Activated CD8-positive, alpha-beta T cell treated with anti-CD3 and anti-CD28 coated beads for 36 hours (primary cell): ENCODE measurements around the gene KLRK1. TPM values are rescaled to one million over a fixed set of nuclear protein-coding genes. Genes with fewer than 3 reads are reported as not detected.
"Not testable (repeated sequence)": the region's sequence is repeated elsewhere in the genome, so short reads cannot be mapped to it uniquely, and the experiment has no call there.

ENCODE experiments used
- ATAC-seq: fragments of 200-7000 bp; cut with Tn5 transposase; one replicate; pipeline ENCODE4 v1.10.0; 2021; ENCODE audit warnings: mild to moderate bottlenecking, moderate library complexity
- CTCF ChIA-PET: fragments of 350-600 bp; sonication (Branson Sonifier 250); formaldehyde crosslinking; loops from one replicate; lab custom pipeline; 2021; ENCODE audit warnings: antibody characterized with exemption; lab: Charles Lee
- POLR2A ChIA-PET: fragments of 350-600 bp; sonication (Branson Sonifier 250); formaldehyde crosslinking; loops from one replicate; lab custom pipeline; 2021; ENCODE audit warnings: antibody characterized with exemption; lab: Charles Lee
- DNase-seq: peaks from one replicate; pipeline ENCODE4 v3.0.0-alpha.2; 2020
- H3K27ac Mint-ChIP-seq: one replicate; pipeline ENCODE4 v1.8.0; 2021; ENCODE audit warnings: mild to moderate bottlenecking, mixed read lengths
- H3K27me3 Mint-ChIP-seq: one replicate; pipeline ENCODE4 v1.8.0; 2021; ENCODE audit warnings: mixed read lengths
- H3K36me3 Mint-ChIP-seq: one replicate; pipeline ENCODE4 v1.8.0; 2021; ENCODE audit warnings: low read depth, mixed read lengths
- H3K4me1 Mint-ChIP-seq: one replicate; pipeline ENCODE4 v1.8.0; 2021; ENCODE audit warnings: low read depth, mixed read lengths
- H3K4me3 Mint-ChIP-seq: one replicate; pipeline ENCODE4 v1.8.0; 2021; ENCODE audit warnings: mild to moderate bottlenecking, moderate library complexity, mixed read lengths
- H3K9me3 Mint-ChIP-seq: one replicate; pipeline ENCODE4 v1.8.0; 2021; ENCODE audit warnings: mixed read lengths
- intact Hi-C: fragments of 100-400 bp; cut with micrococcal nuclease; formaldehyde crosslinking; loops from one replicate; pipeline ENCODE4 v1.10.0; 2022
- total RNA-seq, 2 experiments: library from RNA; stranded (reverse); gene quantifications; one replicate each; pipeline ENCODE4 v1.2.3, GENCODE V29; 2021
- TF ChIP-seq, protein P1 (sequence below): fragments of 200-600 bp; IDR thresholded peaks from one replicate; pipeline ENCODE4 v1.8.0; 2022; ENCODE audit warnings: antibody characterized with exemption, mild to moderate bottlenecking

Gene KLRK1
- total RNA-seq, 2 experiments from 2014 or later, result 111 to 112 TPM

DNA sequence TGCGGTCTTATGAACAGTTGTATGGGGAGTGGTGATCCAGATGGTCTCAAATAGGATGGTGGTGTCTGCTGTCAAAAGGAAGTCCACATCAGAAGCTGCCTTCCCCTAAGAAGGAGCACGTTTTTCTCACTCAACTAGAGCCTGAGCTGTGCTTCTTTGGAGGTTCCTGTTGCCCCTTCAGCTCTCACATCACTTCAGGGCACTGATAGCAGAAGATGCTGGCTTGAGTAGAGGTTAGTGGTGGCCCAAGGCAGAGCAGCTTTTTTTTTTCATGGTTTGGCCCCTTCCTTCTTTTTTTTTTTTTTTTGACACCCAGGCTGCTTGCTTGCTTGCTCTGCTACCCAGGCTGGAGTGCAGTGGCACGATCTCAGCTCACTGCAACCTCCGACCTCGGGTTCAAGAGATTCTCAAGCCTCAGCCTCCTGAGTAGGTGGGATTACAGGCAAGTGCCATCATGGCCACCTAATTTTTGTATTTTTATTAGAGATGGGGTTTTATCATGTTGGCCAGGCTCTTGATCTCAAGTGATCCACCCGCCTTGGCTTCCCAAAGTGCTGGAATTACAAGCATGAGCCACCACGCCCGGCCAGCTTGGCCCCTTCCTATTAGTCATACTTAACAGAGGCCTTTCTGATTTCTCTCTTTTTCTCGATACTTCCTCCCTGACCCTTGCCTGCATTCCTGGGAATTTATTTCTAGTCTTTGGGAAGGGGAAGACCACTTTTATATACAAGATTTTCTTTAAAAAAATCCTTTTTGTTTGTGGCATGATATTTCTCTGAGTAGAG lies 50.6 kb downstream of the KLRK1 start:
- TF ChIP-seq, protein P1, sequence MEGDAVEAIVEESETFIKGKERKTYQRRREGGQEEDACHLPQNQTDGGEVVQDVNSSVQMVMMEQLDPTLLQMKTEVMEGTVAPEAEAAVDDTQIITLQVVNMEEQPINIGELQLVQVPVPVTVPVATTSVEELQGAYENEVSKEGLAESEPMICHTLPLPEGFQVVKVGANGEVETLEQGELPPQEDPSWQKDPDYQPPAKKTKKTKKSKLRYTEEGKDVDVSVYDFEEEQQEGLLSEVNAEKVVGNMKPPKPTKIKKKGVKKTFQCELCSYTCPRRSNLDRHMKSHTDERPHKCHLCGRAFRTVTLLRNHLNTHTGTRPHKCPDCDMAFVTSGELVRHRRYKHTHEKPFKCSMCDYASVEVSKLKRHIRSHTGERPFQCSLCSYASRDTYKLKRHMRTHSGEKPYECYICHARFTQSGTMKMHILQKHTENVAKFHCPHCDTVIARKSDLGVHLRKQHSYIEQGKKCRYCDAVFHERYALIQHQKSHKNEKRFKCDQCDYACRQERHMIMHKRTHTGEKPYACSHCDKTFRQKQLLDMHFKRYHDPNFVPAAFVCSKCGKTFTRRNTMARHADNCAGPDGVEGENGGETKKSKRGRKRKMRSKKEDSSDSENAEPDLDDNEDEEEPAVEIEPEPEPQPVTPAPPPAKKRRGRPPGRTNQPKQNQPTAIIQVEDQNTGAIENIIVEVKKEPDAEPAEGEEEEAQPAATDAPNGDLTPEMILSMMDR, result no peak
- ChIA-PET CTCF (interaction anchor here (1.1 kb wide), 1 partner anchor 224 kb away, joined by 3 read pairs; no protein-coding TSS in a partner anchor), POLR2A (no interaction called here)
- Mint-ChIP-seq H3K27ac (no peak overlapping the region), H3K36me3 (peaks cover 5% of the 10 kb centered on the region), H3K4me3 (no peak overlapping the region), H3K27me3 (no peaks in the 10 kb centered on the region), H3K9me3 (peaks cover 17% of the 10 kb centered on the region), H3K4me1 (peaks cover 6% of the 10 kb centered on the region)
- DNase-seq, result no peak
- intact Hi-C loops, result no loop called here
- no peak for ATAC-seq

DNA sequence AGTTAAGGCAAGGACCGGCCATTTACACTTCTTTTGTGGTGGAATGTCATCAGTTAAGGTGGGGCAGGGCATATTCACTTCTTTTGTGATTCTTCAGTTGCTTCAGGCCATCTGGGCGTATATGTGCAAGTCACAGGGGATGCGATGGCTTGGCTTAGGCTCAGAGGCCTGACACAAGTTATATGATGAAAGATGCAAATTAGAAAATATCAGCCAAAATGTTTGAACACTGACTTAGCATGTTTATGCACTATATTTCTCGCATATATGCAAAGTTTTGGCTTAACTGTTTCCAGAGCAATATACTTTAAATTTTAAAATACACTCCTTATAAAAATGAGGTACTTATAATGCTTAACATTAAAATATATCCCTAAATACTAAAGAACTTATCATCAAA lies 51.4 kb downstream of the KLRK1 start:
- DNase-seq, intact Hi-C loops, H3K27me3 Mint-ChIP-seq, H3K4me1 Mint-ChIP-seq, POLR2A ChIA-PET, ATAC-seq, CTCF ChIA-PET, H3K36me3 Mint-ChIP-seq, H3K27ac Mint-ChIP-seq, H3K4me3 Mint-ChIP-seq: not testable (repeated sequence)
- H3K9me3 Mint-ChIP-seq, result peaks cover 16% of the 10 kb centered on the region

DNA sequence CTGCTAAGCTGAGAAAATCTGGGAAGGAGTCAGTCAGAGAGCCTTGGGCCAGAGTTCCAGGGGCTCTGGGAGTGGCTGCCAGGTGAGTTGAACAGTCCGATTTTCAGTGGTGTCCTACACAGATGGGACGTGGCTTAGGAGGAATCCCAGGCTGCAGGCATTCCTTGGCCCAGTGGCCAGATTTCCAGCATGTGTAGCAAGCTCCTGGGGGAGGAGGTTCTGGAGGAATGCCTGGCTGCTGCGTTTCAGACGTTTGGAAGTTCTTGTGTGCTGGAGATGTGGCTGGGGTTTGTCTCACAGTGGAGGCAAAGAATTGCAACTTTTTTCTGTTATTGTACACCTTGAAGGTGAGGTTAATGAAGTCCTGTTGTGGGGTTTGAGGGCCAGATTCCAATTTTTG lies 53.6 kb downstream of the KLRK1 start:
- DNase-seq, H3K4me1 Mint-ChIP-seq, H3K9me3 Mint-ChIP-seq, H3K36me3 Mint-ChIP-seq, POLR2A ChIA-PET, H3K27ac Mint-ChIP-seq, CTCF ChIA-PET, ATAC-seq, H3K4me3 Mint-ChIP-seq, intact Hi-C loops, H3K27me3 Mint-ChIP-seq: not testable (repeated sequence)

- ChIA-PET POLR2A (interaction anchor here (0.8 kb wide), 1 partner anchor 81 kb away, joined by 3 read pairs; no protein-coding TSS in a partner anchor), CTCF (interaction anchor here (1.4 to 1.9 kb wide), 2 partner anchors 32 to 96 kb away, joined by 3 to 16 read pairs; no protein-coding TSS in a partner anchor)
- TF ChIP-seq, protein P1, result peak; percentile 79
- DNase-seq, result no peak
- ATAC-seq, result peak; percentile 82
- intact Hi-C loops, result loop anchor here (2.0 to 5.0 kb wide), 2 partner anchors 36 to 231 kb away; no protein-coding TSS in a partner anchor
- Mint-ChIP-seq H3K4me1 (peaks cover 18% of the 10 kb centered on the region), H3K4me3 (no peak overlapping the region), H3K36me3 (peaks cover 18% of the 10 kb centered on the region), H3K9me3 (peaks cover 21% of the 10 kb centered on the region), H3K27me3 (no peaks in the 10 kb centered on the region), H3K27ac (no peak overlapping the region)
Observed at GRCh38 chr12:10331642-10332239, 58.1 kb downstream of the KLRK1 start.

DNA sequence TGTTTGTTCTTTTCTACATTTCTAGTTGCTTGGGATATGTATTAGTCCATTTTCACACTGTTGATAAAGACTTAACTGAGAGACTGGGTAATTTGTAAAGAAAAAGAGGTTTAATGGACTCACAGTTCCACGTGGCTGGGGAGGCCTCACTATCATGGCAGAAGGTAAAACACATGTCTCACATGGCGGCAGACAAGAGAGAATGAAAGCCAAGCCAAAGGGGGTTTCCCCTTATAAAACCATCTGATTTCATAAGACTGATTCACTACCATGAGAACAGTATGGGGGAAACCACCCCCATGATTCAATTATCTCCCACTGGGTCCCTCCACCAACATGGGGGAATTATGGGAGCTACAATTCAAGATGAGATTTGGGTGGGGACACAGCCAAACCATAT lies 61.1 kb downstream of the KLRK1 start:
- H3K4me3 Mint-ChIP-seq, H3K27me3 Mint-ChIP-seq, POLR2A ChIA-PET: not testable (repeated sequence)
- peak overlapping the region; percentile 76 for H3K27ac Mint-ChIP-seq
- ATAC-seq, result peak; percentile 58
- intact Hi-C loops, result loop anchor here (10.0 kb wide), 1 partner anchor 176 kb away; the partner anchor contains the start of gene EIF2S3B
- peaks cover 24% of the 10 kb centered on the region for H3K36me3 Mint-ChIP-seq
- H3K9me3 Mint-ChIP-seq, result peaks cover 25% of the 10 kb centered on the region
- peak; percentile 45 for DNase-seq
- H3K4me1 Mint-ChIP-seq, result peaks cover 20% of the 10 kb centered on the region
- CTCF ChIA-PET, result interaction anchor here (0.7 to 1.9 kb wide), 2 partner anchors 10 to 417 kb away, joined by 3 to 6 read pairs; no protein-coding TSS in a partner anchor

Other genes with a start within 250 kb of the KLRK1 start
- gene OLR1, start 217.9 kb downstream of the KLRK1 start, total RNA-seq, result not detected
- not detected for gene TMEM52B, start 211.0 kb downstream of the KLRK1 start, total RNA-seq
- 1 to 10 TPM; 6.9 to 7.5 TPM for gene GABARAPL1, start 177.2 kb downstream of the KLRK1 start, total RNA-seq
- 10 to 100 TPM in 1 of 2 experiments, 1 to 10 TPM in 1; 6.9 to 10.8 TPM for gene KLRD1, start 82.2 kb downstream of the KLRK1 start, total RNA-seq
- 1 to 10 TPM; 2.9 to 3.7 TPM for gene KLRC4, start 19.7 kb upstream of the KLRK1 start, total RNA-seq
- gene KLRC3, start 30.6 kb upstream of the KLRK1 start, total RNA-seq, result 1 to 10 TPM; 2.0 to 2.8 TPM
- 1 to 10 TPM; 2.5 to 2.6 TPM for gene KLRC2, start 46.0 kb upstream of the KLRK1 start, total RNA-seq
- 1 to 10 TPM; 5.3 to 7.2 TPM for gene KLRC1, start 63.3 kb upstream of the KLRK1 start, total RNA-seq
- gene EIF2S3B, start 115.8 kb upstream of the KLRK1 start, total RNA-seq, result 1 to 10 TPM; 3.3 to 3.8 TPM
- gene MAGOHB, start 223.6 kb upstream of the KLRK1 start, total RNA-seq, result 10 to 100 TPM; 80.4 to 85.6 TPM